Activated naive CD4-positive, alpha-beta T cell treated with anti-CD3 and anti-CD28 coated beads, Interleukin-2, amount 10 ng/mL, durations not matched to agents 7 days and 5 days (primary cell): ENCODE measurements around the gene TEKT5.
"Not testable (repeated sequence)": the region's sequence is repeated elsewhere in the genome, so short reads cannot be mapped to it uniquely, and the experiment has no call there.

Source experiments
- CTCF ChIA-PET: fragments of 350-600 bp; sonication (Branson Sonifier 250); formaldehyde crosslinking; loops from one replicate; lab custom pipeline; 2021; ENCODE audit warnings: antibody characterized with exemption; lab: Charles Lee
- DNase-seq: peaks from one replicate; pipeline ENCODE4 v3.0.0-alpha.2; 2020
- H3K27ac Mint-ChIP-seq: one replicate; pipeline ENCODE4 v1.8.0; 2021; ENCODE audit warnings: mild to moderate bottlenecking, moderate library complexity, mixed read lengths
- H3K27me3 Mint-ChIP-seq: one replicate; pipeline ENCODE4 v1.8.0; 2021; ENCODE audit warnings: mild to moderate bottlenecking, mixed read lengths
- H3K36me3 Mint-ChIP-seq: one replicate; pipeline ENCODE4 v1.8.0; 2021; ENCODE audit warnings: mixed read lengths
- H3K4me1 Mint-ChIP-seq: one replicate; pipeline ENCODE4 v1.8.0; 2021; ENCODE audit warnings: mixed read lengths
- H3K4me3 Mint-ChIP-seq: one replicate; pipeline ENCODE4 v1.8.0; 2021; ENCODE audit warnings: mild to moderate bottlenecking, moderate library complexity, mixed read lengths
- H3K9me3 Mint-ChIP-seq: one replicate; pipeline ENCODE4 v1.8.0; 2021; ENCODE audit warnings: mixed read lengths

Gene TEKT5

GRCh38 chr16:10644092-10644491 is 50.6 kb downstream of the TEKT5 start:
- Mint-ChIP-seq H3K4me1 (no peaks in the 10 kb centered on the region), H3K9me3 (no peaks in the 10 kb centered on the region), H3K36me3 (no peaks in the 10 kb centered on the region), H3K27me3 (peaks cover 5% of the 10 kb centered on the region), H3K27ac (no peak overlapping the region), H3K4me3 (no peak overlapping the region)
- CTCF ChIA-PET: no interaction called here
- no peak for DNase-seq

DNA sequence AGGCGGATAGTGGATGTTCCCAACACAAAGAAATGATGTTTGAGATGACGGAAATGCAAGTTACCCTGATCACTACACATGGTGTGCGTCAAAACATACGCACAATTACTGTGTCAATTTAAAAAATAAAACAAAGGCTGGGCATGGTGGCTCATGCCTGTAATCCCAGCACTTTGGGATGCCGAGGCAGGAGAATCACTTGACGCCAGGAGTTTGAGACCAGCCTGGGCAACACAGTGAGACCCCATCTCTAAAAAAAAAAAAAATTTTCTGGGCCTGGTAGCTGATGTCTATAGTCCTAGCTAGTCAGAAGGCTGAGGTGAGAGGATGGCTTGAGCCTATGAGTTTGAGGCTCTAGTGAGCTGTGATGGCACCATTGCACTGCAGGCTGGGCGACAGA is 51.8 kb downstream of the TEKT5 start:
- Mint-ChIP-seq H3K4me1 (no peaks in the 10 kb centered on the region), H3K9me3 (no peaks in the 10 kb centered on the region), H3K36me3 (no peaks in the 10 kb centered on the region), H3K27me3 (peaks cover 8% of the 10 kb centered on the region), H3K27ac (no peak overlapping the region), H3K4me3 (no peak overlapping the region)
- no peak for DNase-seq
- CTCF ChIA-PET: interaction anchor here (0.6 kb wide), 1 partner anchor 1532 kb away, joined by 3 read pairs; no protein-coding TSS in a partner anchor

- peaks cover 8% of the 10 kb centered on the region for H3K27me3 Mint-ChIP-seq
- H3K4me1 Mint-ChIP-seq: no peaks in the 10 kb centered on the region
- DNase-seq: no peak
- H3K27ac Mint-ChIP-seq: no peak overlapping the region
- no peaks in the 10 kb centered on the region for H3K9me3 Mint-ChIP-seq
- CTCF ChIA-PET: no interaction called here
- no peaks in the 10 kb centered on the region for H3K36me3 Mint-ChIP-seq
- no peak overlapping the region for H3K4me3 Mint-ChIP-seq
These were observed 52.5 kb downstream of the TEKT5 start for GRCh38 chr16:10641953-10642949.

DNA sequence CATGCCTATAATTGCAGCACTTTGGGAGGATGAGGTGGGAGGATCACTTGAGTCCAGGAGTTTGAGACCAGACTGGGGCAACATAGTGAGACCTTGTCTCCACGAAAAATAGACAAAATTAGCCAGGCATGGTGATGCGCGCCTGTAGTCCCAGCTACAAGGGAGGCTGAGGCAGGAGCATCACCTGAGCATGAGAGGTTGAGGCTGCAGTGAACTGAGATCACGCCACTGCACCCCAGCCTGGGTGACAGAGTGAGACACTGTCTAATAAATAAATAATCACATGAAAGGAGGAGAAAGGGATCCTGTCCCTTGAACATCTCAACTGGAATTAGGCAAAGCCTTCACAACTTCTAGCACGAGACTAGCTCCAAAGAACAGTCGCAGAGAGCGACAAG is 53.2 kb downstream of the TEKT5 start:
- Mint-ChIP-seq H3K9me3 (no peaks in the 10 kb centered on the region), H3K4me1 (no peaks in the 10 kb centered on the region), H3K27me3 (peaks cover 8% of the 10 kb centered on the region), H3K27ac (no peak overlapping the region), H3K36me3 (no peaks in the 10 kb centered on the region), H3K4me3 (no peak overlapping the region)
- CTCF ChIA-PET: no interaction called here
- DNase-seq: no peak

- Mint-ChIP-seq H3K27me3 (peaks cover 8% of the 10 kb centered on the region), H3K9me3 (no peaks in the 10 kb centered on the region), H3K36me3 (no peaks in the 10 kb centered on the region), H3K4me1 (no peaks in the 10 kb centered on the region), H3K27ac (no peak overlapping the region), H3K4me3 (no peak overlapping the region)
- CTCF ChIA-PET: no interaction called here
- no peak for DNase-seq
These were observed 53.8 kb downstream of the TEKT5 start for GRCh38 chr16:10640934-10641333.

DNA sequence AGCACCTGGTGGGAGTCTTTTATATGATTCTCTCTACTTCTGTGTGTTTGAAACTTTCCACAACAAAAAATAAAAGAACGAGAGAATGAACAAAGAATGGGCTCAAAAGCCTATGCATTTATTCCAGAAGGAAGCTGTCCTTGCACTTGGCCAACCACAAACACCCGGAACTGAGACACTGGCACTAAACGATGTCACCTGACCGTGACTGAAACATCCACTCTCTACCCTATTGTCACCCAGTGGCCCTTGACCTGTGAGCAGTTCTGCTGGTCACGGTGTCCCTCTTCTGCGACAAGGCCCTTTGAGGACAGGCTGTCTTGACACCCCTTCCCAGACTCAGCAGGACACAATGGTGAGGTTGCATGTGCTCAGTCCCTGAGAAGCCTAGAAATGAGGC is 56.6 kb downstream of the TEKT5 start:
- H3K9me3 Mint-ChIP-seq: peaks cover 5% of the 10 kb centered on the region
- CTCF ChIA-PET: no interaction called here
- H3K36me3 Mint-ChIP-seq: no peaks in the 10 kb centered on the region
- H3K4me3 Mint-ChIP-seq: no peak overlapping the region
- peaks cover 8% of the 10 kb centered on the region for H3K27me3 Mint-ChIP-seq
- no peak for DNase-seq
- H3K27ac Mint-ChIP-seq: no peak overlapping the region
- H3K4me1 Mint-ChIP-seq: no peaks in the 10 kb centered on the region

DNA sequence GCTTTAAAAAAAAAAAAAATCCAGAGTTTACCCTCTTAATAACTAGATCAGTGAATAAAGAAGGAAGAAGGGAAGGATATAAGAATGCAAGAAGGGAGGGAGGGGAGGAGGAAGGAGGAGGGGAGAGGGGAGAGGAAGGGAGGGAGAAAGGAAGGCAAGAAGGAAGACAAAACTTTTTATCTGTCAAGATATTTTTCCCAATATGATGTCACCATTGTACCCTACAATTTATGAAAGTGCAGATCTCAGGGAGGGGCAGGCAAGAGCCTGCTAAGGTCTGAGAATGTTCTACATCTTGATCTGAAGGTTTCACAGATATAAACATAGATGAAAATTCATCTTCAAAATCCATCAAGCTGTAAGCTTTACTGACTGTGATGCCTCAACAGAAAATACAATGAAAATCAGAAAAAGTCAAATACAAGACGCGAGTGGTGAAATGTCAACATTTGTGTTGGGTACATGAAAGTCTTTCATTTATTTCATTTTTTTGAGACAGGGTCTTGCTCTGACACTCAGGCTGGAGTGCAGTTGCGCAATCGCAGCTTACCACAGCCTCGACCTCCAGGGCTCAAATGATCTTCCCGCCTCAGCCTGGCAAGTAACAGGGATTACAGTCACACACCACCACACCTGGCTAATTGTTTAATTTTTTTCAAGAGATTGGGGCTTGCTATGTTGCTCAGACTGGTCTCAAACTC is 57.2 kb downstream of the TEKT5 start:
- CTCF ChIA-PET: no interaction called here
- DNase-seq: no peak
- Mint-ChIP-seq H3K4me3 (no peak overlapping the region), H3K9me3 (peaks cover 5% of the 10 kb centered on the region), H3K27ac (no peak overlapping the region), H3K27me3 (peaks cover 8% of the 10 kb centered on the region), H3K4me1 (no peaks in the 10 kb centered on the region), H3K36me3 (no peaks in the 10 kb centered on the region)

- CTCF ChIA-PET: no interaction called here
- DNase-seq: no peak
- Mint-ChIP-seq H3K9me3 (peaks cover 5% of the 10 kb centered on the region), H3K4me1 (no peaks in the 10 kb centered on the region), H3K27ac (no peak overlapping the region), H3K27me3 (peaks cover 8% of the 10 kb centered on the region), H3K4me3 (no peak overlapping the region), H3K36me3 (no peaks in the 10 kb centered on the region)
These were observed 59.2 kb downstream of the TEKT5 start for GRCh38 chr16:10635365-10636021.

DNA sequence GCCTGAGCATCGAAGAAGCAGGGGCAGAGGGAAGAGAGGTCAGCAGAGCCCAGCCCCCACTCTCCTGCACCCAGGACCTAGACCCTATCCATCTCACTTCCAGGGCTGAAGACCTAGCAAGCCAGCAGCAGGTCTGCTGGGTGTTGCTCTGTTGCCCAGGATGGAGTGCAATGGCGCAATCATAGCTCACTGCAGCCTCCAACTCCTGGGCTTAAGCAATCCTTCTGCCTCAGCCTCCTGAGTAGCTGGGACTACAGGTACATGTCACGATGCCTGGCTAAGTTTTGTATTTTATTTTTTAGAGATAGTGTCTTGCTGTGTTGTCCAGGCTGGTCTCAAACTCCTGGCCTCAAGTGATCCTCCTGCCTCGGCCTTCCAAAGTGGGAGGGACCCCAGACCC is 61.3 kb downstream of the TEKT5 start:
- CTCF ChIA-PET, H3K36me3 Mint-ChIP-seq, H3K27me3 Mint-ChIP-seq, H3K9me3 Mint-ChIP-seq, DNase-seq, H3K4me3 Mint-ChIP-seq, H3K4me1 Mint-ChIP-seq, H3K27ac Mint-ChIP-seq: not testable (repeated sequence)

DNA sequence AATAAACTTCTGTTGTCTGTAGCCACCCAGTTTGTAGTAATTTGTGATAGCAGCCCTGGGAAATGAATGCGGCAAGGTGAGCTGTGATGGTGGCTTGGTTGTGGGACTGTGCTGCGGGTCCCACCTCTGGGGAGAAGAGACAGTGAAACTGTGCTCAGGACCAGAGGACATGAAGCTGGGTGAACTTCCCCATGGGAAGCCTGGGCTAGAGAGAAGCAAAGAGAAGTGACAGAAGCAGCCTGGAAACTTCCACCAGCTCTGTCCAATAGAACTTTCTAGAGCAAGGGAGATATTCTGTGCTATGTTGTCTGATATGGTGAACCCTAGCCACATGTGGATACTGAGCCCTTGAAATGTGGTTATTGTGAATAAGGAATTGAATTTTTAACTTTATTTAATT is 62.8 kb downstream of the TEKT5 start:
- no peak for DNase-seq
- H3K4me1 Mint-ChIP-seq: no peaks in the 10 kb centered on the region
- H3K4me3 Mint-ChIP-seq: no peak overlapping the region
- no peaks in the 10 kb centered on the region for H3K36me3 Mint-ChIP-seq
- peaks cover 5% of the 10 kb centered on the region for H3K9me3 Mint-ChIP-seq
- peaks cover 5% of the 10 kb centered on the region for H3K27me3 Mint-ChIP-seq
- H3K27ac Mint-ChIP-seq: no peak overlapping the region
- CTCF ChIA-PET: no interaction called here

- no peaks in the 10 kb centered on the region for H3K36me3 Mint-ChIP-seq
- CTCF ChIA-PET: no interaction called here
- H3K27me3 Mint-ChIP-seq: peaks cover 5% of the 10 kb centered on the region
- no peak overlapping the region for H3K4me3 Mint-ChIP-seq
- H3K4me1 Mint-ChIP-seq: no peaks in the 10 kb centered on the region
- H3K9me3 Mint-ChIP-seq: peaks cover 3% of the 10 kb centered on the region
- no peak for DNase-seq
- H3K27ac Mint-ChIP-seq: no peak overlapping the region
These were observed 65.2 kb downstream of the TEKT5 start for GRCh38 chr16:10629592-10629963.

- CTCF ChIA-PET: interaction anchor here (0.8 kb wide), 1 partner anchor 112 kb away, joined by 3 read pairs; no protein-coding TSS in a partner anchor
- Mint-ChIP-seq H3K4me3 (no peak overlapping the region), H3K9me3 (no peaks in the 10 kb centered on the region), H3K36me3 (no peaks in the 10 kb centered on the region), H3K27me3 (peaks cover 5% of the 10 kb centered on the region), H3K27ac (no peak overlapping the region), H3K4me1 (no peaks in the 10 kb centered on the region)
- DNase-seq: no peak
These were observed 69.0 kb downstream of the TEKT5 start for GRCh38 chr16:10625595-10626357.

DNA sequence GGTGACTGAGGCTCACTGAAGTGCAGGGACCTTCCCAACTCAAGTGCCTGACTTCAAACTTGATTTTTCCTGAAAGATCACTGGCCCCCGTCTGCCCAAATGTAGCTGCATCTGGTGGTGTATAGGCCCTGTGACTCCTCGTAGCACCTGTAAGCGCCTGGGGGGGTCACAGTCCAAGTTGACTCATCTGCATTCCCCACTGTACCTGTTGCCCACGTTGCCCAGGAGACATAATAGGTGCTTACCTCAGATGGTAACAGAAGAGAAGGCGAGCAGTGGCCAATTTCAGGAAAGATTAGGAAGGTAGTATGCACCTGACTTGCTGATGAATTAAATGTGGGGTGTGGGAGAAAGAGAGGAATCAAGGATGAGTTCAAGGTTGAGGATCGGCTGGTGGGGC is 70.2 kb downstream of the TEKT5 start:
- peaks cover 14% of the 10 kb centered on the region for H3K27me3 Mint-ChIP-seq
- no peaks in the 10 kb centered on the region for H3K36me3 Mint-ChIP-seq
- CTCF ChIA-PET: no interaction called here
- H3K4me1 Mint-ChIP-seq: no peaks in the 10 kb centered on the region
- no peak overlapping the region for H3K27ac Mint-ChIP-seq
- no peak overlapping the region for H3K4me3 Mint-ChIP-seq
- DNase-seq: no peak
- no peaks in the 10 kb centered on the region for H3K9me3 Mint-ChIP-seq

DNA sequence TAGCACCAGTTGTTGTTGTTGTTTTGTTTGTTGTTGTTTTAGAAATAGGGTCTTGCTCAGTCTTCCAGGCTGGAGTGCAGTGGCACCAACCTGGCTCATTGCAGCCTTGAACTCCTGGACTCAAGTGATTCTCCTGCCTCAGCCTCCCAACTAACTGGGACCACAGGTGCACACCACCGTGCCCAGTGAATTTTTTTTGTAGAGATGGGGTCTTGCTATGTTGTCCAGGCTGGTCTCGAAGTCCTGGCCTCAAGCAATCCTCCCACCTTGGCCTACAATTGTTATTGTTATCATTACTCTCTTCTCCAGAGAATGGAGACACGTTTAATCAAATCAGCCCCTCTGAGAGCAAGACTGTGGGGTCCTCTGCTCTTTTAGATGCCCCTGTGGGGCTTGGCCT is 71.7 kb downstream of the TEKT5 start:
- Mint-ChIP-seq H3K36me3 (no peaks in the 10 kb centered on the region), H3K4me1 (no peaks in the 10 kb centered on the region), H3K27ac (no peak overlapping the region), H3K9me3 (no peaks in the 10 kb centered on the region), H3K27me3 (peaks cover 27% of the 10 kb centered on the region), H3K4me3 (no peak overlapping the region)
- no peak for DNase-seq
- CTCF ChIA-PET: no interaction called here
